Activated CD8-positive, alpha-beta memory T cell treated with anti-CD3 and anti-CD28 coated beads, Interleukin-2, amount 50 U/mL, for 4 hours (primary cell): Measurements from ENCODE around the gene SLC9A3.

Experiments used
- DNase-seq: peaks from one replicate; pipeline ENCODE4 v3.0.0-alpha.2; 2020

SLC9A3 gene

DNA sequence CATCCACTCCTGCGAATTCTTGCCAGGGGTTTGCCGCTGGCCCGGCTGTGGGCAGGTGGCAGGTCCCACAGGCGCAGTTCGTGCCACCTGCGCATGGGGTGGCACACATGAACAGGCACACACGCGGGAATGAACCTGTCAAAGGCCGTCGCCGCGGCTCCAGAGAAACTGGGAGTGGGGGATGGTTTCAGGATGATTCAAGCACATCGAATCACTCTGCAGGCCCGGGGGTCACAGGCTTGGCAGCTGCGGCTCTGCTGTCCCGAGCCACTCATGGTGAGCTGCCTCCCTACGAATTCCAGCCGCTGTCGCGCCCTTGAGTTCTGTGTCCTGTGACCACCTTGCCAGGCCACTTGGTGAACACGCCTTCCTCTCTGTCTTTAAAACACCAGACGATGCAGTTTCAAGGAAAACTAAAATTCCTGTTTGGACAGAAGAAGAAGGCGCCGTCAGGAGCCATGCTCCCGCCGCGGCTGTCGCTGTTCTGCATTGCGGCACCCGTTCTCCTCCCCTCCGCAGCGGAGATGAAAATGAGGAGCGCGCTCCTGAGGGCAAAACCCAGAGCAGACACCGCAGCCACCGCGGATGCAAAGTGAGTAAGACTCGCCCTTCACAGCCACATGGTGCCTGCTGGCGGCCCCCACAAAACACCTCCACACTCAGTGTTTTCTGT is 96.7 kb downstream of the SLC9A3 start:
- DNase-seq, result peak; percentile 11

GRCh38 chr5:426392-426976 is 97.8 kb downstream of the SLC9A3 start:
- DNase-seq, result no peak

DNA sequence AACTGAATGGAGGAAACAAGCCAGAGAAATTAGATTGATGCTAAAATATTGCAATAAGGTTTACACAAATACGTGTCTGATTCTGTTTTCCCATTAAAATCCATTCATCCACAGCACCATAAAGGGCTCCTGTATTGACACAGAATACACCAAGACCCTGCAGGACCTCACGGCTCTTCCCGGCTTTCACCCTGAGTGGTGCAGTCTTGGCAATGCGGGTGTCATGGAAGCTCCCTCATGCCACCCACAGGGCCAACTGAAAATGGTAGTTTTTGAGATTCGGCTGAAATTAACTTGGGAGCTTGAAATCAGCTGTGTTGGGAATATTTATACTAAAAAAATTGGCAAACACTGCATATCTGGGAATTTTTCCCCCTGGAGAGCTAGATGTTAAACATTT is 98.5 kb downstream of the SLC9A3 start:
- DNase-seq, result no peak

GRCh38 chr5:424301-425110 is 99.7 kb downstream of the SLC9A3 start:
- DNase-seq, result no peak

- no peak for DNase-seq
Observed at GRCh38 chr5:423626-424261, 100.5 kb downstream of the SLC9A3 start.

DNA sequence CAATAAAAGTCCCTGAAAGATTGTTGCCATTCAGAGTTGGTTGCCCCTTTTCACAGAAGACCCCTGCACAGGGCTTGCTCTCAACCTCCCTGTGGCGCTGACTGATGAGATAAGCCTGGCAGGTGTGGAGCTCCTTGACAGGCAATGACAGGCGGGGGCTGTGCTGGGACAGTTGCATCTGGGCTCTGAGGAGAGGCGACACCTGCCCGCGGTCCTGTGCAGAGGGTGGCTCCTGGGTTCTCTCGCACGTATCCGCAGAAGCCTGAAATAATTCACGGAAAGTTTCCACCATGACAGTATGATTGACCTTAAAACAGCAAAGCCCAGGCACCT is 101.0 kb downstream of the SLC9A3 start:
- no peak for DNase-seq

DNA sequence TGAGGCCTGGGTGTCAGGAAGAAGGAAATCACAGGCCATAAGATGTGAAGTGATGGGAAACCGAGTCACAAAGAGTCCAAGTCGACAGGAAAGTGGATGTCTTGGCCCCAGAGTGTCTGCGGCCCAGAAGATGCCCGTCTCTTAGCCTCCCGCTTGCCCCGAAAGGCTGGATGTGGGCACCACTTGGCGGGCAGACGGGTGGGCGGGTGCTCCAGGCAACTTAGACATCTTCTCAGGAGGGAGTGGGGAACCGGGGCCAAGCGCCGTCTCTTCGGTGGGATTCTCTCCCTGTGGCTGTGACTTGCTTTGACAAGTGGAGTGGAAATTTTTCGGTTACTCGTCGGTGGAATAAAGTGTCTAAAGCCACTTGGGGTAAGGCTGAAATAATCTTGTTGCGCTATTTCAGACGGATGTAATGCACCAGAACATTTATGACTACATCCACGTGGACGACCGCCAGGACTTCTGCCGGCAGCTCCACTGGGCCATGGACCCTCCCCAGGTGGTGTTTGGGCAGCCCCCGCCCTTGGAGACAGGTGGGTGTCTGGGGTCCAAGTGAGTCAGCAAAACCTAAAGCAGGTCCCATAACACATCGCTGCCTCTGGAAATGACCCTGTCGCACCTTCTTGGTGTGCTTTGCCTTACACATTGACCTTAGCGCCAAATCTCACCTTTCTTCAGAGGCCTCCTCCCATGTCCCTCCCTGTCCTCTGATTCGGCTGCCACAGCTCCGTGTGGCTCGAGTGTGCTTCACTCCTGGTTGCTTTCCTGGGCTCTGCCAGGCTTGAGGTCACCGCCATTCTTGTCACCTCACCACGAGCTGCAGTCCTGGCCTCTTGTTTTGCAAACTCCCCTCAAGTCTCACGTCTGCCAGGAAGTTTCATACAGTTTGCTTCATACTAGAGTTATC is 101.7 kb downstream of the SLC9A3 start:
- no peak for DNase-seq

DNA sequence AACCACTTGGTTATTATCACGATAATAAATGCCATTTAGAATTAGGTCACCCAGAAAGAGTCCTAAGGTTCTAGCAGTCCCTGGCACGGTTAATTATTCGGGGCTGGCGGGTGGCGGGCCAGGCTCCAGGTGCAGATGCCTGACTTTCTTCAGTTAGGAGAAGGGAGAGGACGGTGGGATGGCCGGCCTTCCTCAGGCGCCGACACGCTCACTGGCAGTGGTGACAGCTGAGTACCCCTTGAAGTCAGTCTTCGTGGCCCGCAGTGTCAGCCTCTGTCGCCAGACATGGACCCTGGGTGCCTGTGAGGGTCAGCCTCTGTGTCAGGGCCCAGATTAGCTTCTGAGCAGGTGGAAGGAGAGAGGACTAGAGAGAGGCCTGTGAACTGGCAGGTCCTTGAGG is 102.3 kb downstream of the SLC9A3 start:
- DNase-seq, result no peak

GRCh38 chr5:421287-421880 is 102.9 kb downstream of the SLC9A3 start:
- DNase-seq, result peak; percentile 12

DNA sequence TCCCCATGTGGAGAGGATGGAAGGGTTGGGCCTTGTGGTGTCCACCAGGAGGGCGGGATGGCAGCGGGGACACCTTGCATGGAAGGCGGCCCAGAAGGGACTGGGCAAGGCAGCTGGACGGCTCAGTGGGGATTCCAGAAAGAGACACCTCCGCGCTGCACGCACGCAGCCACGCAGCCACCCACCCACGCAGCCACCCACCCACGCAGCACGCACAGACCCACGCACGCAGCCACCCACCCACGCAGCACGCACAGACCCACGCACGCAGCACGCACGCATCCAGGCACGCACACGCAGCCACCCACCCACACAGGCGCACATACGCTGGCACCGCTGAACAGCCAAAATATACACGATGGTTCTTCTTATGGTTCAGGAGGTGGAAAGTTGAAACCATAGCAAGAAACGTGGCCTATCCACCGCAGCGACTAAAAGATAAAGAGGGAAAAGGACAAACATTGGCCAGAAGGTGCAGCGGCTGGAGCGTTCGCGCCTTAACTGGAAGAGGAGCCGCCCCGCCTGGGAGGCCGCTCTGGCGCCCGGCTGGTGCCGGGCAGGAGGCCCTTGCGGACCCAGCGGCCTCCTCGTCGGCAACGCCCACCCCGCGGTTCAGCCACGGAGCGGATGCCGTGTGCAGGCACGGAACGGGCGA is 103.5 kb downstream of the SLC9A3 start:
- peak; percentile 15 for DNase-seq
